ENCODE data around the gene CACNB4.
A peak's percentile ranks its signal among the peaks of the same experiment; 100 is the strongest.

The CACNB4 gene

DNA sequence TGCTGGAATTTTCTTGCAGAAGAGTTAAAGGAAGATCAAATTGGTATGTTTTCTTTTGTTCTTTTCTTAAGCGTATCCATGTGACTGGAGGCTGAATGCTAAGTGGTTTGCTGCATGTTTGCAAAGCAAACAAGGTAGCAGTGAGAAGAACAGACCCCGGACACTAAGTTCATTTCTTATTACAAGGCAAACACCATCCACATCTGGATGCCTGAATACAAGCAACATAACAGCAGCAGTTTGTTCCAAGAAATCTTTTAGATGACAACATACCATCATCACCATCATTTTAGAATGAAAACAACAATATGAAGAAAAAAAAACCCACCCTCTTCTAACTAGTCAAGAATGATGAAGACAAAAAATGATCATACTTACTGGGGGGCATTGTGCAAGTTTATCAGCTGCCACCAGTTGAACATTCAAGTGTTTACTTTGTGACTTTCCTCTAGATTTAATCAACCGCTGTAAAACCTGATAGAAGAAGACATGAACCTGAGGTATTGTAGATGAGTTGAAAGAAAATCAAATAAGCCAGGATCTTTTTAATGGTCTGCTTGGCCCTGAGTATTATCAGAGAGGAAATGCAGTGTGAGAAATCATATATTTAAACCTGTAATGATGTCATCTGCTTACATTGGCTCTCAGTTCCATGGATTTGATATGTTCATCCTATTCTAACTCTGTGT is 245.6 kb downstream of the CACNB4 start:
- DNase-seq (ENCODE audit: low read depth): no peak

- no peak for DNase-seq (ENCODE audit: low read depth)
These were observed 246.4 kb downstream of the CACNB4 start for GRCh38 chr2:151852260-151853069.

DNA sequence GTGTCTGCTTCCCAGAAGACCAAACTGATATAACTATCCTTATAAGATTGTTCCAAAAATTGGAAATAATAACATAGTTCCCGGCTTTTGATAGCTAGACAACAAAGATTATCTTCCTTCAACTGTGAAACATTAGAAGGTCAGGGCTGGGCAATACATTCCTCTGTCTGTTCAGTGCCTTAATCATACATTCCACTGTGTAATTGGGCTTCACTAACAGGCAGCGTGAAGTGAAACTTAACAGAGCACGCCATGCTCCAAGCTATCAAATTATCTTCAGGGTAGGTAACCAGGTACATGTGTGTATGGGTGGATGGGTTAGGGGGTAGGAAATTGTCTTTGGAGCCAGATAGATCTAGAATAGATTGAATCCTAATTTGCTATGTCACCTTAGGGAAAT is 247.1 kb downstream of the CACNB4 start:
- DNase-seq (ENCODE audit: low read depth): no peak

GRCh38 chr2:151849413-151850010 is 249.3 kb downstream of the CACNB4 start:
- DNase-seq (ENCODE audit: low read depth): no peak

DNA sequence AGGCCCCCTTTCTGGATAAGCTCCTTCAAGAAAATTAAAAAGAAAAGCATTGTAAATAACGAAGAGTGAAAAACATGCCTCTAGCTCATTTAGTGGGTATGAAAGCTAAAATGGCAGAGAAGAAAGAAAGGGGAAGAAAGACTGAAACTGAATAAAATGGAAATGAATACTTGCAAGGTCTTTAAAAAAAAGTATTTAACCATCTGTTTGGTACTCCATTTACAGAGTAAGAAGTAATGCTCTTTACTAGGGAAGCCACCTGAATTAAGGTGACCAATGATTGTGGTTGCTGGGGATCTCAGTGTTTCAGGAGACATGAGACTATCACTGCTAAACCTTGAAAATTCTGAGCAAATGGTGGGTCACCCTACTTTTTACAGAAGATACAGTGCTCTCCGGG is 253.0 kb downstream of the CACNB4 start:
- no peak for DNase-seq (ENCODE audit: low read depth)

DNA sequence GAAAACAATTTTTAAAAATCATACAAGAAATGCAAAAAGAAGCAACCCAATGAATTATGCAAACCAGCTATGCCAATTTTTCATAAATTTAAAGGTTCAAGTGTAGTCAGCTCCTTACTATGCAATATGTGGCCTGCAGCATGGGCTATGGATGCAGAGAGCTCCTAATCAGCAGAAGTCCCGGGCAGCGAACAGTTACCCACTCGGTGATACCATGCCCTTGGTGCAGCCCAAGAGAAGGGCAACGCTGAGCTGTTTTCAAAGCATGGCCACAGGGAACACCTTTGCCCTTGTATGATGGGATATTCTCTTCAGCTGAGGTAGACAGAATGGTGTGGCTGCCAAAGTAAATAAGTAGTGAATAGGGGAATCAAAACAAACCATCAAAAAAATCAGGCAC is 253.4 kb downstream of the CACNB4 start:
- DNase-seq (ENCODE audit: low read depth): no peak

DNA sequence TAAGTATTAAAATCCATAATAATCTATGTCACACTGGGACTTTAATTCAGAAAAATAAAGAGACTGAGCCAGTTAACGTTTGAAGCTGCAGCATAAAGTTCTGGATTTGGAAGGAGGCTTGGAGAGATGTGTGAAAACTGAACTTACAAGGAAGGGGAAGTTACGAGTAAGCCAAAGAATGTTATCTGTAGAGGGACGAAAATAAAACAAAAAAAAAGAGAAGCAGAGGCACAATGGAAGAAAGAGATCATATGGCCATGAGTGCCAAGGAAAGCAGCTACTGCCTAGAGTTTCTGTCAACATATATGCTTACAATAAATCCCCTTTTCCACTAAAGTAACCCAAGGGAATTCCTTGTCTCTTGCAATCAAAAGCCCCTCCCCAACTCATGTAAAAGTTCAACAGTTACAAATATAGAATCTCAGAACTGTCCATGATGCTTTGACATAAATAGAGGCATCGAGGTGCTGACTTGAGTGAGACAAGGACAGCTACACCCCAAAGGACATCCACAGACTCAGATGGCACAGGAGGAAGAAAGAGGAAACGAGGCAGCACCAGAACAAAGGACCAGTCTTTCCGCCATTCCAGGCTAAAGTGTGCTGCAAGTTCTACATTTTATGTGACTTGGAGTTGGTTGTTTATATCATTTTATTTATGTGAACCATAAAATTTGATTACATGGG is 254.5 kb downstream of the CACNB4 start:
- DNase-seq (ENCODE audit: low read depth): no peak

GRCh38 chr2:151843691-151844061 is 255.2 kb downstream of the CACNB4 start:
- no peak for DNase-seq (ENCODE audit: low read depth)

GRCh38 chr2:151842830-151843690 is 255.8 kb downstream of the CACNB4 start:
- no peak for DNase-seq (ENCODE audit: low read depth)

DNA sequence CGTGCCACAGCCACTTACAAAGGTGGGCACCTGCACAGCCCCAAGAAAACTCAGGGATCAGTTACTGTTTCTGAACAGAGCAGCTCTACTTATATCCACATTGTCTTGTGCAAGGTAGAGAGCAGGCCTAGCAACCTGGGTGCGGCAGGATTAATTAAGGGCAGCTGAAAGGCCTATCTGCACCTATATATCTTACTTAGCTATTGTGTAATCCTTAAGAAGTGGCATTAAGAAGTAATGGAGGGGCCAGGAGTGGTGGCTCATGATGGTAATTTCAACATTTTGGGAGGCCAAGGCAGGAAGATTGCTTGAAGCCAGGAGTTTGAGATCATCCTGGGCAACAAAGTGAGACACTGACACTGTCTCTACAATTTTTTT is 257.8 kb downstream of the CACNB4 start:
- DNase-seq (ENCODE audit: low read depth): no peak

- DNase-seq (ENCODE audit: low read depth): no peak
These were observed 258.4 kb downstream of the CACNB4 start for GRCh38 chr2:151840216-151841046.

DNA sequence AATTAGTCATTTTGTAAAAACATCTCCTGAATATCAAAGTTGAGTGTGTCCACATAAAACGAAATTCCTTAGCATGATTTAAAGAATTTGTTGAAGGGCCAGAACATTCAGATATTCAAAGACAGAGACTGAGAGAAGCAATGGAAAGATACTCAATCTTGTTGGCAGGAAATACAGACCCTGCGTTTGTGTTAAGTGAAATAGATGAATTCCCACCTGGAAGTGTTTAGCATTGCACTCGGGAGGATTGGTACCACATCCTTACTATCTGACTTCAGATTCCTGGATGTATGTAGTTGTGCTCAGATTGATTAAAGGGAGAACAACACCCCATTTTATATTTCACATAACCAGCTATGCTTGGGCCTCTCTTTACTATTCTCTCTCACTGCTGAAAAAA is 260.9 kb downstream of the CACNB4 start:
- no peak for DNase-seq (ENCODE audit: low read depth)

DNA sequence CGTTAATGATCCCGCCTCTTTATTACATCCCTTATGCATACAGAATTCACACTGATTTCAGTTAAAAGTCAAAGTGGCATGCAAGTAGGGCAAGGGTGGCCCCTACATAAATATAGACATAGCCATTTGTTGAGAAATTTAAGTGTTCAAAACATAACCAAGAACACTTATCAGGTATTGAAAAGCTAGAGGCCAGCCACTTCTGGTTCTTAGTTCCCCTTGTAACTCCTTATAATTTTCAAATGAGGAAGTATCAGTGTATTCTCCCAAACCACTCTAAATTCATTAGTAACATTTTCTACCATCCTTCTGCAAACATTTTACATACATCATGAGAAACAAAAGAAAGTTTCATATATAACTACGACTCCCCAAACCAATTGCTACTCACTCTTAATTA is 264.9 kb downstream of the CACNB4 start:
- DNase-seq (ENCODE audit: low read depth): no peak

GRCh38 chr2:151830961-151831360 is 267.9 kb downstream of the CACNB4 start:
- no peak for DNase-seq (ENCODE audit: low read depth)

- no peak for DNase-seq (ENCODE audit: low read depth)
These were observed 269.9 kb downstream of the CACNB4 start for GRCh38 chr2:151828890-151829324.

GRCh38 chr2:151828143-151828889 is 270.5 kb downstream of the CACNB4 start, which contains the start of gene ARL5A:
Gene ARL5A (minus strand): TSS chr2:151828421. CDS start chr2:151828176, 245 bp downstream.
- peak; percentile 90 for DNase-seq (ENCODE audit: low read depth)

DNA sequence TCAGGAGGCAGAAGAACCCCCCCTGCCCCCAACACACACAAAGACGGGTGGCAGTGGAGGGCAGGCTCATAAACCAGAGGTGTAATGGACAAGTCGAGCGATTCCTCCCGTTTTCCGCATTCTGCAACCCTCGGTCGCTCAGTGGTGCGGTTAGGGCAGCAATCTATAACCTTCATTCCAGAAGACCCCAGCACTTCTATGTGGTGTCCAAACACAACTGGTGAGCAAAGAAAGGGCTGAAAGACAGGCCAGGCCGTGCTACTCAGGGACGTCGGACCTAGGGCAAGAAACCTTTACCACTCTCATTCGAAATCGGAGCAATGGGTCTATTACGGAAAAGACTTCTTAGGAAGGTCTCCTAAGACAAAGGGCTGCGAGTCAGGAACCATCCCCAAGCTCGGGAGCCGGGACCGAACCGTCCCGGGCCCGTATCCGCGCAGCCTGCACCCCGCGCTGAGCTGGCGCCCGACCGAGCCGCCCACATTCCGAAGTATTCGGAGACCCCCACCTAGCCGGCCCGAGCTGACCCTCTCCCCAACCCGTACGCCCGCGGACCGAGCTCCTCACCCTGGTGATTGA is 271.2 kb downstream of the CACNB4 start:
- peak; percentile 8 for DNase-seq (ENCODE audit: low read depth)

- no peak for DNase-seq (ENCODE audit: low read depth)
These were observed 272.1 kb downstream of the CACNB4 start for GRCh38 chr2:151826737-151827157.

GRCh38 chr2:151824886-151825285 is 274.0 kb downstream of the CACNB4 start:
- no peak for DNase-seq (ENCODE audit: low read depth)

Measured in stimulated activated CD8-positive, alpha-beta memory T cell treated with anti-CD3 and anti-CD28 coated beads, Interleukin-4, amount 100 ng/mL, for 24 hours (primary cell).